GM10248 (cell line): Measurements from ENCODE around the gene UPK2.

Experiments used
- CTCF ChIA-PET: fragments of 300-600 bp; sonication (Branson Sonifier 250); formaldehyde crosslinking; extraction: SDS; loops from one replicate; lab custom pipeline; 2021; ENCODE audit warnings: antibody characterized with exemption; lab: Yijun Ruan, JAX
- POLR2A ChIA-PET: fragments of 350-650 bp; sonication (Branson Sonifier 250); formaldehyde crosslinking; extraction: SDS; loops from one replicate; lab custom pipeline; 2020; ENCODE audit warnings: antibody characterized with exemption; lab: Yijun Ruan, JAX
- DNase-seq: peaks from one replicate; pipeline ENCODE4 v3.0.0; 2012; ENCODE audit errors: extremely low spot score
- CTCF ChIP-seq: IDR thresholded peaks from 2 replicates; pipeline ENCODE4 v1.5.1; 2012; ENCODE audit warnings: mild to moderate bottlenecking, low read depth; ENCODE audit errors: extremely low read depth, missing control alignments, control extremely low read depth

Gene UPK2

GRCh38 chr11:118910309-118911112 is 45.6 kb upstream of the UPK2 start:
- TF ChIP-seq CTCF: no peak
- POLR2A ChIA-PET: no interaction called here
- no peak for DNase-seq
- CTCF ChIA-PET: interaction anchor here (1.0 to 8.7 kb wide), 6 partner anchors 13 to 364 kb away, joined by 3 to 53 read pairs (median 4); partner anchors contain the start of genes BCL9L and UPK2

- no peak for DNase-seq
- POLR2A ChIA-PET: no interaction called here
- TF ChIP-seq CTCF: no peak
- CTCF ChIA-PET: interaction anchor here (1.0 to 8.7 kb wide), 7 partner anchors 12 to 427 kb away, joined by 3 to 53 read pairs (median 4); partner anchors contain the start of genes BCL9L and UPK2
These were observed 44.8 kb upstream of the UPK2 start for GRCh38 chr11:118911113-118911879.

- no peak for TF ChIP-seq CTCF
- DNase-seq: no peak
- CTCF ChIA-PET: interaction anchor here (0.8 to 8.7 kb wide), 11 partner anchors 11 to 426 kb away, joined by 3 to 53 read pairs (median 3); partner anchors contain the start of genes BCL9L and UPK2
- POLR2A ChIA-PET: interaction anchor here (0.9 kb wide), 1 partner anchor 121 kb away, joined by 3 read pairs; the partner anchor contains the start of gene DDX6
These were observed 44.0 kb upstream of the UPK2 start for GRCh38 chr11:118911880-118912741.

- DNase-seq: no peak
- no peak for TF ChIP-seq CTCF
- ChIA-PET CTCF (interaction anchor here (0.8 to 8.7 kb wide), 13 partner anchors 11 to 425 kb away, joined by 3 to 53 read pairs (median 3); partner anchors contain the start of genes BCL9L and UPK2), POLR2A (interaction anchor here (0.9 kb wide), 1 partner anchor 122 kb away, joined by 3 read pairs; the partner anchor contains the start of gene DDX6)
These were observed 43.2 kb upstream of the UPK2 start for GRCh38 chr11:118912742-118913410.

- DNase-seq: no peak
- POLR2A ChIA-PET: interaction anchor here (1.1 kb wide), 1 partner anchor 12 kb away, joined by 3 read pairs; the partner anchor contains the start of gene BCL9L
- CTCF ChIA-PET: interaction anchor here (0.8 to 8.7 kb wide), 10 partner anchors 10 to 224 kb away, joined by 3 to 53 read pairs (median 4); partner anchors contain the start of gene BCL9L
- no peak for TF ChIP-seq CTCF
These were observed 42.5 kb upstream of the UPK2 start for GRCh38 chr11:118913411-118914125.
